ENCODE measurements around the gene RNASEH2A.
A peak's percentile ranks its signal among the peaks of the same experiment; 100 is the strongest.

The RNASEH2A gene

GRCh38 chr19:12788042-12788681 is 18.2 kb upstream of the RNASEH2A start:
- no CpG with 5 or more reads among the region's 4 CpGs for WGBS (ENCODE audit: extremely low coverage, insufficient coverage, insufficient read length)
- H4K91ac ChIP-seq (ENCODE audit: low read depth, low read length) = peak overlapping the region; percentile 84
- peak overlapping the region; percentile 92 for H2BK120ac ChIP-seq (ENCODE audit: insufficient read depth, low read length, poor library complexity)

GRCh38 chr19:12788682-12789097 is 17.7 kb upstream of the RNASEH2A start:
- no peaks in the 10 kb centered on the region for H3K27me3 ChIP-seq (ENCODE audit: insufficient read depth, low read length)
- peaks cover 2% of the 10 kb centered on the region for H3K9me3 ChIP-seq (ENCODE audit: insufficient read depth, low read depth, low read length)
- H2BK120ac ChIP-seq (ENCODE audit: insufficient read depth, low read length, poor library complexity) = peak overlapping the region; percentile 92
- H3K23ac ChIP-seq (ENCODE audit: low read length) = no peak overlapping the region
- peaks cover 46 to 53% of the 10 kb centered on the region in 2 experiments for H3K4me1 ChIP-seq (ENCODE audit: control insufficient read depth in 1 of 2, insufficient read depth in 2 of 2, low read length in 2 of 2)
- peak overlapping the region; percentile 55 for H4K8ac ChIP-seq (ENCODE audit: low read depth, low read length)
- H3K4me2 ChIP-seq (ENCODE audit: low read length) = peak overlapping the region; percentile 96
- H2BK5ac ChIP-seq (ENCODE audit: low read depth, low read length, poor library complexity) = peak overlapping the region; percentile 90
- peak overlapping the region; percentile 96 for H3K27ac ChIP-seq (ENCODE audit: low read depth, low read length)
- H2AK5ac ChIP-seq (ENCODE audit: low read length) = peak overlapping the region; percentile 98
- peak overlapping the region; percentile 79 for H3K18ac ChIP-seq (ENCODE audit: low read length)
- H3K79me1 ChIP-seq (ENCODE audit: low read length) = peaks cover 75% of the 10 kb centered on the region
- peak overlapping the region; percentile 84 for H4K91ac ChIP-seq (ENCODE audit: low read depth, low read length)
- H2BK12ac ChIP-seq (ENCODE audit: low read length) = peak overlapping the region; percentile 96
- peaks cover 26% of the 10 kb centered on the region for H3K79me2 ChIP-seq (ENCODE audit: control insufficient read depth, insufficient read depth, low read length, poor library complexity)
- peak in 1 of 2 donors; percentile 15 for DNase-seq
- H3K14ac ChIP-seq (ENCODE audit: low read length) = peak overlapping the region; percentile 91
- no peak overlapping the region for H3K4me3 ChIP-seq (ENCODE audit: low read depth, low read length)
- H3K4ac ChIP-seq (ENCODE audit: low read depth, low read length) = peak overlapping the region; percentile 71
- peaks cover 0 to 2% of the 10 kb centered on the region in 2 experiments for H3K36me3 ChIP-seq (ENCODE audit: control insufficient read depth in 1 of 2, insufficient read depth in 2 of 2, low read length in 2 of 2)
- peak overlapping the region; percentile 37 for H3K9ac ChIP-seq (ENCODE audit: low read length)
- peak overlapping the region; percentile 12 for H2AFZ ChIP-seq (ENCODE audit: insufficient read depth, low read length, poor library complexity)
- no CpG with 5 or more reads among the region's 12 CpGs for WGBS (ENCODE audit: extremely low coverage, insufficient coverage, insufficient read length)
- H4K12ac ChIP-seq (ENCODE audit: low read depth, low read length) = peak overlapping the region; percentile 70

More at GRCh38 chr19:12788042-12788681, 18.2 kb upstream of the RNASEH2A start:
- Histone ChIP-seq H3K18ac (ENCODE audit: low read length) (peak overlapping the region; percentile 62), H4K8ac (ENCODE audit: low read depth, low read length) (peak overlapping the region; percentile 55), H3K27ac (ENCODE audit: low read depth, low read length) (peak overlapping the region; percentile 96), H3K14ac (ENCODE audit: low read length) (peak overlapping the region; percentile 91), H3K79me2 (ENCODE audit: control insufficient read depth, insufficient read depth, low read length, poor library complexity) (peaks cover 28% of the 10 kb centered on the region), H2BK12ac (ENCODE audit: low read length) (peak overlapping the region; percentile 96), H3K4me1 (ENCODE audit: control insufficient read depth in 1 of 2, insufficient read depth in 2 of 2, low read length in 2 of 2) (peaks cover 51 to 57% of the 10 kb centered on the region in 2 experiments), H3K23ac (ENCODE audit: low read length) (no peak overlapping the region), H3K36me3 (ENCODE audit: control insufficient read depth in 1 of 2, insufficient read depth in 2 of 2, low read length in 2 of 2) (peaks cover 0 to 2% of the 10 kb centered on the region in 2 experiments), H3K79me1 (ENCODE audit: low read length) (peaks cover 76% of the 10 kb centered on the region), H3K4me3 (ENCODE audit: low read depth, low read length) (no peak overlapping the region), H2BK5ac (ENCODE audit: low read depth, low read length, poor library complexity) (peak overlapping the region; percentile 90), H2AFZ (ENCODE audit: insufficient read depth, low read length, poor library complexity) (peak overlapping the region; percentile 12), H4K12ac (ENCODE audit: low read depth, low read length) (peak overlapping the region; percentile 6), H3K27me3 (ENCODE audit: insufficient read depth, low read length) (no peaks in the 10 kb centered on the region), H3K9ac (ENCODE audit: low read length) (no peak overlapping the region), H3K4ac (ENCODE audit: low read depth, low read length) (peak overlapping the region; percentile 71), H3K9me3 (ENCODE audit: insufficient read depth, low read depth, low read length) (peaks cover 2% of the 10 kb centered on the region), H3K4me2 (ENCODE audit: low read length) (peak overlapping the region; percentile 96), H2AK5ac (ENCODE audit: low read length) (peak overlapping the region; percentile 98)
- DNase-seq = no peak

- Histone ChIP-seq H3K27me3 (ENCODE audit: insufficient read depth, low read length) (no peaks in the 10 kb centered on the region), H3K4me3 (ENCODE audit: low read depth, low read length) (no peak overlapping the region), H3K23ac (ENCODE audit: low read length) (no peak overlapping the region), H3K79me1 (ENCODE audit: low read length) (peaks cover 76% of the 10 kb centered on the region), H4K8ac (ENCODE audit: low read depth, low read length) (peak overlapping the region; percentile 96), H2AK5ac (ENCODE audit: low read length) (peak overlapping the region; percentile 88), H4K12ac (ENCODE audit: low read depth, low read length) (peak overlapping the region; percentile 70), H2BK120ac (ENCODE audit: insufficient read depth, low read length, poor library complexity) (peak overlapping the region; percentile 92), H3K4me2 (ENCODE audit: low read length) (peak overlapping the region; percentile 96), H2BK5ac (ENCODE audit: low read depth, low read length, poor library complexity) (peak overlapping the region; percentile 90), H3K14ac (ENCODE audit: low read length) (peak overlapping the region; percentile 86), H3K4me1 (ENCODE audit: control insufficient read depth in 1 of 2, insufficient read depth in 2 of 2, low read length in 2 of 2) (peaks cover 46 to 50% of the 10 kb centered on the region in 2 experiments), H2AFZ (ENCODE audit: insufficient read depth, low read length, poor library complexity) (peak overlapping the region; percentile 42), H3K36me3 (ENCODE audit: control insufficient read depth in 1 of 2, insufficient read depth in 2 of 2, low read length in 2 of 2) (peaks cover 0 to 2% of the 10 kb centered on the region in 2 experiments), H3K9ac (ENCODE audit: low read length) (peak overlapping the region; percentile 37), H3K18ac (ENCODE audit: low read length) (peak overlapping the region; percentile 87), H4K91ac (ENCODE audit: low read depth, low read length) (peak overlapping the region; percentile 84), H3K9me3 (ENCODE audit: insufficient read depth, low read depth, low read length) (peaks cover 2% of the 10 kb centered on the region), H2BK12ac (ENCODE audit: low read length) (peak overlapping the region; percentile 85), H3K27ac (ENCODE audit: low read depth, low read length) (peak overlapping the region; percentile 96), H3K79me2 (ENCODE audit: control insufficient read depth, insufficient read depth, low read length, poor library complexity) (peaks cover 27% of the 10 kb centered on the region), H3K4ac (ENCODE audit: low read depth, low read length) (peak overlapping the region; percentile 71)
- no peak for DNase-seq
- no CpG with 5 or more reads among the region's 46 CpGs for WGBS (ENCODE audit: extremely low coverage, insufficient coverage, insufficient read length)
Measured at GRCh38 chr19:12789098-12789903, 17.1 kb upstream of the RNASEH2A start.

- H2BK5ac ChIP-seq (ENCODE audit: low read depth, low read length, poor library complexity) = peak overlapping the region; percentile 90
- H3K4ac ChIP-seq (ENCODE audit: low read depth, low read length) = peak overlapping the region; percentile 57
- H2AFZ ChIP-seq (ENCODE audit: insufficient read depth, low read length, poor library complexity) = peak overlapping the region; percentile 41
- H3K27me3 ChIP-seq (ENCODE audit: insufficient read depth, low read length) = no peaks in the 10 kb centered on the region
- WGBS (ENCODE audit: extremely low coverage, insufficient coverage, insufficient read length) = no CpG with 5 or more reads among the region's 56 CpGs
- peaks cover 26% of the 10 kb centered on the region for H3K79me2 ChIP-seq (ENCODE audit: control insufficient read depth, insufficient read depth, low read length, poor library complexity)
- peak overlapping the region; percentile 31 for H3K9ac ChIP-seq (ENCODE audit: low read length)
- H2AK5ac ChIP-seq (ENCODE audit: low read length) = peak overlapping the region; percentile 86
- peaks cover 2% of the 10 kb centered on the region for H3K9me3 ChIP-seq (ENCODE audit: insufficient read depth, low read depth, low read length)
- peak overlapping the region; percentile 69 for H2BK12ac ChIP-seq (ENCODE audit: low read length)
- DNase-seq = peak; percentile 91 to 93
- H2BK120ac ChIP-seq (ENCODE audit: insufficient read depth, low read length, poor library complexity) = peak overlapping the region; percentile 57
- H4K8ac ChIP-seq (ENCODE audit: low read depth, low read length) = peak overlapping the region; percentile 96
- H3K36me3 ChIP-seq (ENCODE audit: control insufficient read depth in 1 of 2, insufficient read depth in 2 of 2, low read length in 2 of 2) = peaks cover 0 to 2% of the 10 kb centered on the region in 2 experiments
- H3K79me1 ChIP-seq (ENCODE audit: low read length) = peaks cover 69% of the 10 kb centered on the region
- peak overlapping the region; percentile 96 for H3K4me2 ChIP-seq (ENCODE audit: low read length)
- peak overlapping the region; percentile 80 for H3K14ac ChIP-seq (ENCODE audit: low read length)
- H3K4me1 ChIP-seq (ENCODE audit: control insufficient read depth in 1 of 2, insufficient read depth in 2 of 2, low read length in 2 of 2) = peaks cover 39 to 44% of the 10 kb centered on the region in 2 experiments
- H3K18ac ChIP-seq (ENCODE audit: low read length) = peak overlapping the region; percentile 87
- peak overlapping the region; percentile 84 for H4K91ac ChIP-seq (ENCODE audit: low read depth, low read length)
- no peak overlapping the region for H3K23ac ChIP-seq (ENCODE audit: low read length)
- peak overlapping the region; percentile 96 for H3K27ac ChIP-seq (ENCODE audit: low read depth, low read length)
- peak overlapping the region; percentile 59 for H3K4me3 ChIP-seq (ENCODE audit: low read depth, low read length)
- peak overlapping the region; percentile 5 for H4K12ac ChIP-seq (ENCODE audit: low read depth, low read length)
Measured at GRCh38 chr19:12789904-12790619, 16.3 kb upstream of the RNASEH2A start.

Data from trophoblast cell (in vitro differentiated cells and primary cell).